Lung (tissue), 12 donors: Measurements from ENCODE around the gene SEMA5A. TPM values are rescaled to one million over a fixed set of nuclear protein-coding genes. Genes with fewer than 3 reads are reported as not detected.
A peak's percentile ranks its signal among the peaks of the same experiment; 100 is the strongest.

ENCODE experiments used
- ATAC-seq: fragments of 200-7000 bp; cut with Tn5 transposase; one replicate; pipeline ENCODE4 v1.9.1; 2020; ENCODE audit warnings: moderate number of reproducible peaks; ENCODE audit not compliant: insufficient read depth, low FRiP score
- DNase-seq, 3 donors: peaks; one replicate each; pipeline ENCODE4 v3.0.0-alpha.2; 2013 to 2017
- H3K27ac ChIP-seq, 2 donors: one replicate each; pipeline ENCODE4 v1.5.1; 2013; ENCODE audit warnings: mild to moderate bottlenecking in 2 of 2, moderate library complexity in 2 of 2, control low read depth in 1 of 2, inconsistent platforms in 1 of 2, low read depth in 1 of 2, low read length in 1 of 2
- H3K27me3 ChIP-seq, 3 donors: one replicate each; pipeline ENCODE4 v1.5.1; 2013; ENCODE audit warnings: low read length in 2 of 3; ENCODE audit not compliant: control insufficient read depth in 3 of 3, insufficient read depth in 3 of 3
- H3K36me3 ChIP-seq, 4 donors: one replicate each; pipeline ENCODE4 v1.5.1; 2013; ENCODE audit warnings: low read length in 4 of 4, mild to moderate bottlenecking in 1 of 4, moderate library complexity in 1 of 4; ENCODE audit not compliant: control insufficient read depth in 4 of 4, insufficient read depth in 4 of 4
- H3K4me1 ChIP-seq, 5 donors: one replicate each; pipeline ENCODE4 v1.5.1; 2013; ENCODE audit warnings: low read length in 5 of 5, mild to moderate bottlenecking in 2 of 5, moderate library complexity in 1 of 5; ENCODE audit not compliant: control insufficient read depth in 5 of 5, insufficient read depth in 5 of 5
- H3K4me3 ChIP-seq: one replicate; pipeline ENCODE4 v1.5.1; 2013; ENCODE audit warnings: mild to moderate bottlenecking, control low read depth, moderate library complexity
- H3K9ac ChIP-seq, 2 donors: one replicate each; pipeline ENCODE4 v1.5.1; 2013; ENCODE audit warnings: low read length in 2 of 2, control low read depth in 1 of 2; ENCODE audit not compliant: insufficient read depth in 1 of 2
- H3K9me3 ChIP-seq, 4 donors: one replicate each; pipeline ENCODE4 v1.5.1; 2013; ENCODE audit warnings: low read length in 3 of 4, mild to moderate bottlenecking in 1 of 4, moderate library complexity in 1 of 4; ENCODE audit not compliant: control insufficient read depth in 4 of 4, insufficient read depth in 3 of 4
- CTCF ChIP-seq: IDR thresholded peaks from 2 replicates; pipeline ENCODE4 v1.5.1; 2012; ENCODE audit warnings: mild to moderate bottlenecking; ENCODE audit errors: control extremely low read depth, extremely low read depth
- WGBS, 2 donors: extraction: QIAGEN DNeasy Blood & Tissue Kit; methylation state at CpG; one replicate each; pipeline ENCODE4 v1.1.7; 2013; 5-methylcytosine and 5-hydroxymethylcytosine counted together
- polyA plus RNA-seq, 2 donors: library from polyadenylated mRNA; stranded (reverse); fragments of 200-250 nt; gene quantifications; one replicate each; pipeline ENCODE4 v1.2.1, GENCODE V29; 2013
- total RNA-seq, 2 donors: library from RNA; depleted of rRNA in 1 of 2; stranded (reverse); fragments of >200 nt in 1 of 2; gene quantifications; one replicate each; pipeline ENCODE4 v1.2.1, GENCODE V29; 2014 to 2021
- donor health status: control.
- donor health status: control.
- donor health status: Bipolar disorder and iron deficiency.
- donor health status: healthy.
- donor health status: DM: yes; HTN: yes; CAD: no.

The SEMA5A gene
- total and polyA plus RNA-seq, 4 donors: 3.1 to 44.9 (median 13.7) TPM

- no peak for TF ChIP-seq CTCF
- no peak for ATAC-seq
- Histone ChIP-seq H3K36me3 (no peaks in the 10 kb centered on the region), H3K27ac (no peak overlapping the region), H3K4me1 (no peaks in the 10 kb centered on the region), H3K4me3 (no peak overlapping the region), H3K27me3 (no peaks in the 10 kb centered on the region), H3K9ac (no peak overlapping the region), H3K9me3 (peaks cover 0 to 2% (median 0%) of the 10 kb centered on the region in 4 donors)
- WGBS, 2 donors: 69 to 73% methylated on average over 6 of the region's 6 CpGs
- no peak for DNase-seq
These were observed 42.4 kb upstream of the SEMA5A start for GRCh38 chr5:9588254-9588653.

GRCh38 chr5:9587135-9587534 is 41.3 kb upstream of the SEMA5A start:
- no peak overlapping the region for H3K27ac ChIP-seq
- no peak overlapping the region for H3K4me3 ChIP-seq
- no peaks in the 10 kb centered on the region for H3K9me3 ChIP-seq
- ATAC-seq (no peak), DNase-seq (peak in 2 of 3 donors; percentile 15 to 42)
- H3K9ac ChIP-seq: no peak overlapping the region
- no peaks in the 10 kb centered on the region for H3K36me3 ChIP-seq
- H3K4me1 ChIP-seq: no peaks in the 10 kb centered on the region
- no peaks in the 10 kb centered on the region for H3K27me3 ChIP-seq
- TF ChIP-seq CTCF: no peak

DNA sequence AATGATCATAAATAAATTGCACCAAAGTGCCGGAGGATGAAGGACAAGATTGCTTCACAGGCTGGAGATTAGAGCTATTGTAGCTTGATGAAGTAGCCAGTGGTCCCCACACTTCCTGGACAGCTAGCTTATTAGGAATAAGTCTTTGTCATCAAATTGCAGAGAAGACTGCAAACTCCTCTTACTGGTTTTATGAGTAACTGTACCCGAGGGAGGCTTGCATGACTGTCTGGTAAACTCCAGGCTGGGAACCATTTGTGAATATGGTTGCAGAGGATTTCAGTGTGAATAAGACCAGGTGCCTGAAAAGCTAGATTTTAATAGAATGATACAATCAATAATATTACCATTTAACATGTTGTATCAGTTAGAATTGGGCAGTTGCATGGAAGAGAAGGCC is 36.5 kb upstream of the SEMA5A start:
- Histone ChIP-seq H3K4me3 (no peak overlapping the region), H3K27ac (no peak overlapping the region), H3K4me1 (no peaks in the 10 kb centered on the region), H3K9ac (no peak overlapping the region), H3K27me3 (no peaks in the 10 kb centered on the region), H3K9me3 (peaks cover 0 to 2% (median 0%) of the 10 kb centered on the region in 4 donors), H3K36me3 (no peaks in the 10 kb centered on the region)
- TF ChIP-seq CTCF: no peak
- DNase-seq (no peak), ATAC-seq (no peak)
- 74 to 76% methylated on average over 2 of the region's 2 CpGs for WGBS, 2 donors

DNA sequence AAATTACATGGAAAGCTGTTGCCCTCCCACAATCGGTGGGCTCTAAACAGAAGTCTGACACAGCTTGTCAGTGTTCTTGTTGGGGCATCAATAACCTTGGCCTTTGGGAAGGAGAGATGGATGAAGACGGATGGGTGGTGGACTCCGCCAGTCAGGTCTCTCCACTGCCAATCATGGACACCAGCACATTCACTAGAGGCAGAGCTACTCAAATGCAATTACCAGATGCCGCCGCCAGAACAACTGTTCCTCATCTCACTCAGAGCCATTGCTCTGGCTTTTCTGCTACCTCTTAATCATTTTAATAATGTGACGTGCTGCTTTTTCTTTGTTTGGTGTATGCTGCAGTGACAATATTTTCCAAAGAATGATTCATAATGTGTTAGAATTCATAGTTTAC is 27.9 kb upstream of the SEMA5A start:
- H3K36me3 ChIP-seq: no peaks in the 10 kb centered on the region
- H3K27ac ChIP-seq: no peak overlapping the region
- H3K4me3 ChIP-seq: no peak overlapping the region
- no peaks in the 10 kb centered on the region for H3K4me1 ChIP-seq
- no peak for ATAC-seq
- no peak for TF ChIP-seq CTCF
- peaks cover 0 to 2% (median 0%) of the 10 kb centered on the region in 4 donors for H3K9me3 ChIP-seq
- H3K27me3 ChIP-seq: no peaks in the 10 kb centered on the region
- no peak overlapping the region for H3K9ac ChIP-seq
- 84 to 85% methylated on average over 6 of the region's 6 CpGs for WGBS, 2 donors
- no peak for DNase-seq
